Ectodermal cell (in vitro differentiated cells): ENCODE data around the gene WDR3. TPM values are rescaled to one million over a fixed set of nuclear protein-coding genes. Genes with fewer than 3 reads are reported as not detected.

Source experiments
- H3K27ac ChIP-seq: 2 replicates; pipeline ENCODE4 v1.7.0; 2013; ENCODE audit warnings: mild to moderate bottlenecking, low read depth, low read length; ENCODE audit not compliant: insufficient read depth, poor library complexity, severe bottlenecking
- H3K27me3 ChIP-seq: 2 replicates; pipeline ENCODE4 v1.7.0; 2013; ENCODE audit warnings: mild to moderate bottlenecking, low read length; ENCODE audit not compliant: insufficient read depth, control insufficient read depth, poor library complexity, severe bottlenecking
- H3K36me3 ChIP-seq: one replicate; pipeline ENCODE4 v1.7.0; 2013; ENCODE audit warnings: low read length; ENCODE audit not compliant: control insufficient read depth, insufficient read depth
- H3K4me1 ChIP-seq: one replicate; pipeline ENCODE4 v1.7.0; 2013; ENCODE audit warnings: low read length; ENCODE audit not compliant: control insufficient read depth, insufficient read depth
- H3K4me3 ChIP-seq: 2 replicates; pipeline ENCODE4 v1.7.0; 2013; ENCODE audit warnings: low read depth, low read length, control low read depth; ENCODE audit not compliant: insufficient read depth
- H3K9me3 ChIP-seq: 2 replicates; pipeline ENCODE4 v1.7.0; 2013; ENCODE audit warnings: mild to moderate bottlenecking, low read length, moderate library complexity; ENCODE audit not compliant: control insufficient read depth
- WGBS, 2 experiments: methylation state at CpG; one replicate each; pipeline ENCODE4 v1.1.7; 2013; ENCODE audit warnings: missing lambda C conversion rate in 2 of 2; 5-methylcytosine and 5-hydroxymethylcytosine counted together
- polyA plus RNA-seq, 4 experiments: library from polyadenylated mRNA; stranded (reverse); fragments of 50-300 nt; gene quantifications; one replicate each; pipeline ENCODE4 v1.2.3, GENCODE V29; 2013

WDR3 gene
- polyA plus RNA-seq (2013, experiment 1 of 4): 36.0 TPM
- polyA plus RNA-seq (2013, experiment 2 of 4): 37.6 TPM
- polyA plus RNA-seq (2013, experiment 3 of 4): 18.7 TPM
- 27.2 TPM for polyA plus RNA-seq (2013, experiment 4 of 4)

DNA sequence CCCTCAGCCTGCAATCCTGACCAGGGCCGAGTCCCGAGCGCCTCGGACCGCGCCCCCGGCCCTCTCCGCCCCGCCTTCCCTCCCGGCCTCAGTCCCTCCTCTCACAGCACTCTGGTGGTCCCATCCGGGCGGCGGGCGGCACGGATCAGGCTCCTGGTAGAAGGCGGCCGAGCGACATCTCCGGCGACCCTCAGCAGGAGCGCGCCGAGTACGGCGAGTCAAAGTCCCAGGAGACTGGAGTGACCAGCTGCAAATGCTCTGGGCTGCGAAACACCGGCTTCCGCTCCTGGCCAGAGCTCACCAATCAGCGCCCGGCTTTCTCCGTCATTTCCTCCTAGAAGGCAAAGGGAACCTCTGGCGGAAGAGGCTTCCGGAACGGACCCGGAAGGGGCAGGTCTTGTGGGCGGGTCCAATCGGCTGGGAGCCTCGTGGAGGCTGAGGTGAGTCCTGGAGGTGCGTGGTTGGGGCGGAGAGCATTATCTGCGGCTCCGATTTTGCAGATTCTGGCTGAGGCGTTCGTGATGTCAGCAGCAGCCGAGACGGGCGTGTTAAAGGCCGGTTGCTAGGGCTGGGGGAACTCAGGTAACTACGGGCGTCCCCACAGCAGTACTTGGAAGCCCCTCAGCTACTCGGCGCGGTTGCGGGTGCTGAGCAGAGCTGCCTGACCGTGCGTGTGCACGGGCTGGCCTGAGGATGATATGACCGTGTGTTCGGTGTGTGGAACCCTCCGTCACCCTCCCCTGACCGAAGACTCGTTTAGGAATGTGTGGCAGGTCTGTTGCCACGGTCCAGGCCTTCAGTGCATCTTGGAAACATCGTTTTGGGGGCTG lies at the start of gene WDR3, which contains the start of gene GDAP2:
Gene WDR3 (plus strand): TSS at position 397 of the 830 bp plus-strand sequence. CDS start 3,581 bp downstream, outside the sequence.
Gene GDAP2 (minus strand): TSS at position 279 of the 830 bp plus-strand sequence. CDS start 9,264 bp downstream, outside the sequence.
- no peaks in the 10 kb centered on the region for H3K9me3 ChIP-seq
- H3K36me3 ChIP-seq: no peaks in the 10 kb centered on the region
- no peaks in the 10 kb centered on the region for H3K27me3 ChIP-seq
- peaks cover 10% of the 10 kb centered on the region for H3K4me1 ChIP-seq
- H3K4me3 ChIP-seq: peak within 1 kb of the TSS; percentile 69
- H3K27ac ChIP-seq: peak within 1 kb of the TSS; percentile 56
- 0% methylated on average over 64 of the region's 64 CpGs for WGBS, 2 experiments

DNA sequence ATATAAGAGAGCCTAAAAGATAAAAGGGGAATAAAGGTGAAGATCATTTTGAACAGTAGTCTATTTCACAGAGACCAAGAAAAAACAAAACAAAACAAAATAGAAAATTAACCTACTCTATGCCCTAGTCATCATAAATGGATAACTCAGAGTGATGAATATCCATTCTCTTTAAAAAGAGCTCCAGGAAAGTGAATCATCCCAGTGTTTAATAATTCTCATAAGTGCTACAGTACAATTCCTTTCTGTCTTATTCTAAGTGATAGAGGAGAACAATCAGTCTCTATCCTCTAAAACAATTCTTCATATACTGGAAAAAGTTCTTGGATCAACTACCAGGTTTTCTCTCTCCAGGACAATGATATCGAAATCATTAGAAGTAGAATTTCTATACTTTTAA lies 45.9 kb upstream of the WDR3 start:
- Histone ChIP-seq H3K36me3 (no peaks in the 10 kb centered on the region), H3K4me1 (no peaks in the 10 kb centered on the region), H3K27ac (no peak overlapping the region), H3K27me3 (no peaks in the 10 kb centered on the region), H3K9me3 (no peaks in the 10 kb centered on the region), H3K4me3 (no peak overlapping the region)
- WGBS, 2 experiments: 100% methylated on average over 1 of the region's 1 CpG

DNA sequence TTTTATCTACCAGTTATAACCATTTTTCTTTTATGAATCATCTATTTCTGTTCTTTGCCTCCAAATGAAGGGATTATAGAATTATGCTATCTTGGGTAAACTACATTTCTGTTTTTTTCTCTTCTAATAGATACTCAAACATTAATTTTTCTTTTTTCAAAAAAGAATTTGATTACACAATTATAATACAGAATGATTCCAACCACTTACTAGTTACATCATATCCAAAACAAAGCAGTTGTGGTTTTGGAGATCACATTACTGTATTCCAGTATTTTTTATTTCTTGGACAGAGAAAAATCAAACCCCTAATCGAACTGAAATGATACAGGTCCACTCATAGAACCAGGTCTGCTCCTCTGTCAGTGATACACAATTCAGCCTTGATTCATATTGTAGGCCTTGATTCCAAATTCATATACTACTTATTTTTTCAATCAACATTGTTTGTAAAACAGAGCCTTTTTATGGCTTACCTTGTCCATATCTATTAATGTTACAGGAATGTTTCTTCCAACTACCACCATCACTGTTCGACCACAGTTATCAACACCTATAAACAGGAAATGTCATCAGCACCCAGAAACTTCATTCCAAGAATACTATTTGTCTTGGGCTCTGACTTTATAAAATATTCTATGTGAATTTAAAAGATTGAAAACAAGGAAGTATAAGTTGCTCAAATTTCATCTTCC lies 43.3 kb upstream of the WDR3 start:
- no peak overlapping the region for H3K27ac ChIP-seq
- 91% methylated on average over 2 of the region's 2 CpGs for WGBS, 2 experiments
- no peak overlapping the region for H3K4me3 ChIP-seq
- no peaks in the 10 kb centered on the region for H3K9me3 ChIP-seq
- no peaks in the 10 kb centered on the region for H3K4me1 ChIP-seq
- H3K36me3 ChIP-seq: no peaks in the 10 kb centered on the region
- H3K27me3 ChIP-seq: no peaks in the 10 kb centered on the region

DNA sequence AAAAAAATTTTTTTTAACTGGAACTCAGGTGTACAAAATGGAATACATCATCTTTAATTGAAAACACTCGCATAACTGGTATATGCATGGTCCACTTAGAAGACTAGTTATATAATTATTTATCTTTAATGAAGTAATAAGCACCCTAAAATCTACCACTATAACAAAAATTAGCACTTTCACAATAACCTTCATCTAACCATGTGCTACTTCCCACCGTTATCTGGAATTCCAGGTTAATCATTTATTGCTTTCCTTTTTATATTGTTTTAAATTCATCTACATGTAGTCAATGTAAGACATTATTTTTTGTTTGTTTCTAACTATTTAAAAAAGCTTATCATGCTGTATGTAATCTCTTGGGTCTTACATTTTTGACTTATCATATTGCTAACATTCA lies 39.1 kb upstream of the WDR3 start:
- H3K36me3 ChIP-seq: no peaks in the 10 kb centered on the region

GRCh38 chr1:117892512-117892911 lies 37.0 kb upstream of the WDR3 start:
- Histone ChIP-seq H3K27me3 (no peaks in the 10 kb centered on the region), H3K4me1 (no peaks in the 10 kb centered on the region), H3K4me3 (no peak overlapping the region), H3K36me3 (peaks cover 5% of the 10 kb centered on the region), H3K9me3 (no peaks in the 10 kb centered on the region), H3K27ac (no peak overlapping the region)
- WGBS, 2 experiments: 88 to 92% methylated on average over 2 of the region's 2 CpGs

More for the DNA sequence above, 39.1 kb upstream of the WDR3 start:
- H3K4me1 ChIP-seq: no peaks in the 10 kb centered on the region
- no peaks in the 10 kb centered on the region for H3K9me3 ChIP-seq
- no peak overlapping the region for H3K27ac ChIP-seq
- H3K27me3 ChIP-seq: no peaks in the 10 kb centered on the region
- no peak overlapping the region for H3K4me3 ChIP-seq
- WGBS, 2 experiments: 83 to 100% methylated on average over 1 of the region's 2 CpGs

DNA sequence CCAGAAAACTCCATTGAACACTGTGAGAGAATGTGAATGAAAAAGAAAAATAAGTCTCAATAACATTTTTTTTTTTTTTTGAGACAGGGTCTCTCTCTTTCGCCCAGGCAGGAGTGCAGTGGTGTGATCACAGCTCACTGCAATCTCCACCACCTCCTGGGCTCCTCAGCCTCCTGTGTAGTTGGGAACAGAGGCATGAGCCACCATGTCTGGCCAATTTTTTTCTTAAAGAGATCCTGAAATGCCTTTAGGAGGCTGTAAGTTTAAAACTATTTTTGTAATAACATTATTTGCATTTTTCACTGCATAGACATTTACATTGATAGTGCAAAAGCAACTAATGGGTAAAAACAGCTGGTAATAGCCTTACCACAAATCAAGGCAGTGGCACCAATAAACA lies 35.5 kb upstream of the WDR3 start:
- Histone ChIP-seq H3K9me3 (no peaks in the 10 kb centered on the region), H3K27me3 (no peaks in the 10 kb centered on the region), H3K27ac (no peak overlapping the region), H3K4me1 (no peaks in the 10 kb centered on the region), H3K36me3 (peaks cover 13% of the 10 kb centered on the region), H3K4me3 (no peak overlapping the region)
- 94% methylated on average over 1 of the region's 1 CpG; no CpG with 5 or more reads in 1 of the 2 experiments for WGBS, 2 experiments

DNA sequence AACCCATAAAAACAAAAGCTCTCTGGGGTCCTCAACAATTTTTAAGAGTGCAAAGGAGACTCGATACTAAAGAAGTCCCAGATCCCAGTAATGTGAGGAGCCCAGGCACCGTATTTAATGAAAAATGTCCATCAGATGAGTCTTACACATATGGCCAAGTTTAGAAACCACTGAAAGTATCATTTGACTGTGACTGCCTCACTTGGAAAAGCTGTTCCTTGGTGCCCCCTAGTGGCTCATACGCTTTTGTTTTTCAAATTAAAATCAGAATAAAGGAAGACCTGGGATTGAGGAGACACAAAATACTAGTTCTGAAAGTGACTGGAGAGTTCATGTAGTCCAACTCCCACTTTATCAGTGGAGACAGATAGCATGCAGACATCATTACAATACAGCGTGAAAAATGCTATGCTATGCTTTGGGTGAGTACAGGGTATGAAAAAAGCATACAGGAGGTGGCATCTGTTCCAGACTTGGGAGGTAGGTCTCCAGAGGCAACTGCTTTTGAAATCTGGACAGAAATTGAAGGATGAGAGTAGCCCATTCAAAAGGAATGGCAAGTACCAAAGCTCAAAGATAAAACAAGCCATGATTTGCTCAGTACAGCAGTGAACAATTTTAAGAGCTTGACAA lies 33.9 kb upstream of the WDR3 start:
- H3K4me3 ChIP-seq: no peak overlapping the region
- no peaks in the 10 kb centered on the region for H3K27me3 ChIP-seq
- H3K4me1 ChIP-seq: no peaks in the 10 kb centered on the region
- H3K9me3 ChIP-seq: no peaks in the 10 kb centered on the region
- H3K27ac ChIP-seq: no peak overlapping the region
- WGBS, 2 experiments: 40 to 48% methylated on average over 4 of the region's 4 CpGs
- peaks cover 13% of the 10 kb centered on the region for H3K36me3 ChIP-seq

DNA sequence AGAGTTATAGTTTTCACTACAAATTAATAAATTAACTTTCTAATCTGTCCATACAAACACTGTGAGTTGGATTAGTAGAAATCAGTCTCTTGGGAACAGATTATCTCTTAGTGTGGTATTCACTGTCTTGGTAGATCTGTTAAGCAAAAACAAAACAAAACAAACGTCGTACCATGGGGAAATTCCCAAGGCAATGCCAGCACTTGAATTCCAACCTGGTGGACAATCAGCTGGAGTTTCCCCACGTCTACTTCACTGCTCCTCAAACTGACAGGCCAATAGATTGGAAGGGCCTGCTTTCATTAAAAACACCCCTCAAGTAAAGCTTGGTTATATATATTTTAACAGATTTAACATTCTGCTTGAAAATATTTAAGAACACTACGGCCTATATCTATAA lies 32.0 kb upstream of the WDR3 start:
- no peaks in the 10 kb centered on the region for H3K4me1 ChIP-seq
- no peak overlapping the region for H3K27ac ChIP-seq
- peaks cover 13% of the 10 kb centered on the region for H3K36me3 ChIP-seq
- no peaks in the 10 kb centered on the region for H3K9me3 ChIP-seq
- 89 to 95% methylated on average over 3 to 4 of the region's 4 CpGs for WGBS, 2 experiments
- no peak overlapping the region for H3K4me3 ChIP-seq
- no peaks in the 10 kb centered on the region for H3K27me3 ChIP-seq

GRCh38 chr1:117899801-117900200 lies 29.7 kb upstream of the WDR3 start:
- no peaks in the 10 kb centered on the region for H3K27me3 ChIP-seq
- H3K9me3 ChIP-seq: no peaks in the 10 kb centered on the region
- no peak overlapping the region for H3K4me3 ChIP-seq
- H3K27ac ChIP-seq: no peak overlapping the region
- H3K4me1 ChIP-seq: no peaks in the 10 kb centered on the region
- 71 to 100% methylated on average over 1 of the region's 1 CpG for WGBS, 2 experiments
- peaks cover 13% of the 10 kb centered on the region for H3K36me3 ChIP-seq

DNA sequence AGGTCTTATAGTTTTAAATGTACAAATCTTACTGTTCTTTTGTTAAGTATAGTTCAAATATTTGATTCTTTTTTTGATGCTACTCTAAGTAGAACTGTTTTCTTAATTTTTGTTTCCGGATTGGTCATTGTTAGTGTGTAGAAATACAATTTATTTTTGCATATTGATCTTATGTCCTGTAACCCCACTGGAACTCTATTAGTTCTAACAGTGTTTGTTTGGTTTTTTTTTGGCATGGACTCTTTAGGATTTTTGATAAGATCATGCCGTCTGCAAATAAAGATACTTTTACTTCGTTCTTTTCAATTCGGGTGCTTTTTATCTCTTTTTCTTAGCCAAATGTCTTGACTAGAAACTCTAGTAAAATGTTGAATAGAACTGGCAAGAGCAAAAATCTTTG lies 26.6 kb upstream of the WDR3 start:
- WGBS, 2 experiments: 95 to 100% methylated on average over 2 to 4 of the region's 4 CpGs
- no peak overlapping the region for H3K27ac ChIP-seq
- H3K4me1 ChIP-seq: no peaks in the 10 kb centered on the region
- H3K27me3 ChIP-seq: no peaks in the 10 kb centered on the region
- H3K36me3 ChIP-seq: peaks cover 11% of the 10 kb centered on the region
- H3K9me3 ChIP-seq: no peaks in the 10 kb centered on the region
- no peak overlapping the region for H3K4me3 ChIP-seq
